SK-N-MC (cell line): ENCODE measurements around the gene KCNE5.

ENCODE experiments used
- EZH2 ChIP-seq: fragments of 200-600 bp; sonication (generic); IDR thresholded peaks from one replicate; pipeline ENCODE4 v1.6.1; 2017; ENCODE audit warnings: antibody characterized with exemption
- FOXP2 ChIP-seq: optimal IDR thresholded peaks from 2 replicates; pipeline ENCODE3; 2011; ENCODE audit warnings: mild to moderate bottlenecking, moderate library complexity; ENCODE audit not compliant: insufficient read depth; ENCODE audit errors: extremely low read length, control extremely low read depth
- POLR2AphosphoS5 ChIP-seq: IDR thresholded peaks from 2 replicates; pipeline ENCODE4 v1.6.1; 2012; ENCODE audit warnings: mild to moderate bottlenecking, low read depth, low read length, borderline replicate concordance

DNA sequence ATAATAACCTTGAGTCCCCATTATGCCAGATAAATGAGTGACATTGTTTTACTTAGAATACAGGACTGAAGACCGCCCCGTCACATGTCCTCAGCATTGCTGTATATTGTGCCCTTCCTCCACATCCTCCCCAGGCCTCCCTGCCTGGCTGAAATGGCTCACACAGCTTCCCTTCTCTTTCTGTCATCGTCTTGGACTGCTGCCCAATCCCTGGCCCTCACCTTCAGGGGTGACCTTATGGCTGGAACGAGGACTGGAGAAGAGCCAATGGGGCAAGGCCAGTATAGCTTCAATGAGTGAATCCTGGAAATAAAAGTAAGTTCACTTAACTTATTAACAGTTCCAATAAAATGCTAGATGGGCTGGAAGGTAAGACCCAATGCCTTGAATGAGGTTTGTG is 2.7 kb downstream of the KCNE5 start:
- TF ChIP-seq EZH2 (no peak), POLR2AphosphoS5 (no peak), FOXP2 (no peak)
